ENCODE results near the gene CYP4F12.

Gene CYP4F12

GRCh38 chr19:15722956-15723355 is 50.1 kb downstream of the CYP4F12 start:
- TF ChIP-seq CTCF (IDR thresholded peaks at IDR 0.05; ENCODE audit: low read depth, low read length, missing control alignments), result no peak
- DNase-seq (ENCODE audit: low read depth), result no peak
- no peak overlapping the region for H3K4me3 ChIP-seq (ENCODE audit: low read depth, low read length)
- in situ Hi-C loops (cut with HindIII; ENCODE audit: low sequenced_read_pairs), result no loop called here

- TF ChIP-seq CTCF (IDR thresholded peaks at IDR 0.05; ENCODE audit: low read depth, low read length, missing control alignments), result no peak
- DNase-seq (ENCODE audit: low read depth), result no peak
- in situ Hi-C loops (cut with HindIII; ENCODE audit: low sequenced_read_pairs), result no loop called here
- no peak within 1 kb of the TSS for H3K4me3 ChIP-seq (ENCODE audit: low read depth, low read length)
Measured at GRCh38 chr19:15727724-15728123, 54.8 kb downstream of the CYP4F12 start, which contains the start of gene OR10H2. OR10H2 (plus strand) TSS chr19:15728024; CDS start chr19:15728044, 20 bp downstream.

GRCh38 chr19:15730538-15730937 is 57.7 kb downstream of the CYP4F12 start:
- TF ChIP-seq CTCF (IDR thresholded peaks at IDR 0.05; ENCODE audit: low read depth, low read length, missing control alignments), result no peak
- no peak for DNase-seq (ENCODE audit: low read depth)
- in situ Hi-C loops (cut with HindIII; ENCODE audit: low sequenced_read_pairs), result no loop called here
- H3K4me3 ChIP-seq (ENCODE audit: low read depth, low read length), result no peak overlapping the region

GRCh38 chr19:15732388-15732787 is 59.5 kb downstream of the CYP4F12 start:
- in situ Hi-C loops (cut with HindIII; ENCODE audit: low sequenced_read_pairs), result no loop called here
- no peak for DNase-seq (ENCODE audit: low read depth)
- no peak overlapping the region for H3K4me3 ChIP-seq (ENCODE audit: low read depth, low read length)
- TF ChIP-seq CTCF (IDR thresholded peaks at IDR 0.05; ENCODE audit: low read depth, low read length, missing control alignments), result no peak

GRCh38 chr19:15733895-15734294 is 61.0 kb downstream of the CYP4F12 start:
- TF ChIP-seq CTCF (IDR thresholded peaks at IDR 0.05; ENCODE audit: low read depth, low read length, missing control alignments), result no peak
- DNase-seq (ENCODE audit: low read depth), result no peak
- in situ Hi-C loops (cut with HindIII; ENCODE audit: low sequenced_read_pairs), result no loop called here
- no peak overlapping the region for H3K4me3 ChIP-seq (ENCODE audit: low read depth, low read length)

GRCh38 chr19:15737722-15738121 is 64.8 kb downstream of the CYP4F12 start, which contains the start of gene OR10H3:
OR10H3 (plus strand) TSS chr19:15737985; CDS start chr19:15741393, 3,408 bp downstream.
- in situ Hi-C loops (cut with HindIII; ENCODE audit: low sequenced_read_pairs), result no loop called here
- TF ChIP-seq CTCF (IDR thresholded peaks at IDR 0.05; ENCODE audit: low read depth, low read length, missing control alignments), result no peak
- no peak for DNase-seq (ENCODE audit: low read depth)
- no peak within 1 kb of the TSS for H3K4me3 ChIP-seq (ENCODE audit: low read depth, low read length)

GRCh38 chr19:15740785-15741184 is 67.9 kb downstream of the CYP4F12 start:
- no peak for DNase-seq (ENCODE audit: low read depth)
- H3K4me3 ChIP-seq (ENCODE audit: low read depth, low read length), result no peak overlapping the region
- TF ChIP-seq CTCF (IDR thresholded peaks at IDR 0.05; ENCODE audit: low read depth, low read length, missing control alignments), result no peak
- in situ Hi-C loops (cut with HindIII; ENCODE audit: low sequenced_read_pairs), result no loop called here

Measured in astrocyte of the cerebellum (primary cell).